ENCODE data around the gene SYNGR3.

GRCh38 chr16:2029350-2029749 is 39.6 kb downstream of the SYNGR3 start:
- TF ChIP-seq CTCF (IDR thresholded peaks at IDR 0.05): no peak
- TF ChIP-seq POLR2A (IDR thresholded peaks at IDR 0.05): no peak
- TF ChIP-seq POLR2AphosphoS5 (IDR thresholded peaks at IDR 0.05; ENCODE audit: insufficient read depth in 1 of 2, low read depth in 1 of 2): no peak
